HepG2 (cell line): Measurements from ENCODE around the gene ITIH3. TPM values are rescaled to one million over a fixed set of nuclear protein-coding genes. Genes with fewer than 3 reads are reported as not detected.
A peak's percentile ranks its signal among the peaks of the same experiment; 100 is the strongest.

ENCODE experiments used
- ARID5B ChIP-seq: IDR thresholded peaks from 2 replicates; pipeline ENCODE4 v1.4.0; 2020; ENCODE audit warnings: mild to moderate bottlenecking, missing genetic modification reagents
- CBX1 ChIP-seq: IDR thresholded peaks from one replicate; pipeline ENCODE4 v1.6.1; 2016; ENCODE audit warnings: antibody characterized with exemption, low read depth
- ELF3 ChIP-seq: IDR thresholded peaks from 2 replicates; pipeline ENCODE4 v1.6.1; 2016; ENCODE audit warnings: missing genetic modification reagents, missing compliant biosample characterization
- FOXA1 ChIP-seq, 2 experiments: fragments of 450-650 bp in 1 of 2; sonication (generic) in 1 of 2; formaldehyde crosslinking in 1 of 2; IDR thresholded peaks; 2 replicates each; pipeline versions ENCODE4 v1.4.0 to v1.6.1; 2016 to 2020; ENCODE audit warnings: missing genetic modification reagents in 1 of 2
- FOXK1 ChIP-seq: sonication (generic); formaldehyde crosslinking; IDR thresholded peaks from 2 replicates; pipeline ENCODE4 v1.4.0; 2020; ENCODE audit warnings: low read depth, missing genetic modification reagents, borderline replicate concordance
- FOXP1 ChIP-seq, 2 experiments: fragments of 450-650 bp in 1 of 2; IDR thresholded peaks; 2 replicates each; pipeline ENCODE4 v1.6.1; 2017 to 2018; ENCODE audit warnings: antibody characterized with exemption in 1 of 2
- HDAC1 ChIP-seq: sonication (generic); formaldehyde crosslinking; IDR thresholded peaks from 2 replicates; pipeline ENCODE4 v1.5.1; 2020; ENCODE audit warnings: mild to moderate bottlenecking, missing genetic modification reagents
- HNRNPL ChIP-seq: fragments of 200-400 bp; formaldehyde crosslinking; IDR thresholded peaks from 2 replicates; pipeline ENCODE4 v1.6.1; 2017; ENCODE audit warnings: mild to moderate bottlenecking, low read depth, low read length
- IRF9 ChIP-seq: sonication (generic); formaldehyde crosslinking; IDR thresholded peaks from 2 replicates; pipeline ENCODE4 v1.8.0; 2022; ENCODE audit warnings: missing genetic modification reagents, mild to moderate bottlenecking, borderline replicate concordance
- MTA3 ChIP-seq: sonication (generic); formaldehyde crosslinking; IDR thresholded peaks from 2 replicates; pipeline ENCODE4 v1.4.0; 2020; ENCODE audit warnings: missing genetic modification reagents
- POLR2AphosphoS5 ChIP-seq: IDR thresholded peaks from 2 replicates; pipeline ENCODE4 v1.6.1; 2012; ENCODE audit warnings: low read depth, low read length
- RARG ChIP-seq: sonication (generic); formaldehyde crosslinking; IDR thresholded peaks from 2 replicates; pipeline ENCODE4 v1.4.0; 2020; ENCODE audit warnings: low read depth, mild to moderate bottlenecking, missing genetic modification reagents
- SAP130 ChIP-seq: IDR thresholded peaks from 2 replicates; pipeline ENCODE4 v1.6.1; 2016; ENCODE audit warnings: low read depth
- SRSF9 ChIP-seq: fragments of 200-400 bp; formaldehyde crosslinking; IDR thresholded peaks from 2 replicates; pipeline ENCODE4 v1.6.1; 2018; ENCODE audit warnings: borderline replicate concordance, mild to moderate bottlenecking, low read depth, low read length; ENCODE audit not compliant: insufficient read depth, poor library complexity, severe bottlenecking
- TOE1 ChIP-seq: sonication (generic); formaldehyde crosslinking; IDR thresholded peaks from 2 replicates; pipeline ENCODE4 v1.4.0; 2020; ENCODE audit warnings: mild to moderate bottlenecking, missing genetic modification reagents
- ZKSCAN8 ChIP-seq: IDR thresholded peaks from 2 replicates; pipeline ENCODE4 v1.6.1; 2016; ENCODE audit warnings: borderline replicate concordance, missing genetic modification reagents, missing compliant biosample characterization
- ZNF446 ChIP-seq: sonication (generic); formaldehyde crosslinking; IDR thresholded peaks from 2 replicates; pipeline ENCODE4 v1.5.0; 2020; ENCODE audit warnings: mild to moderate bottlenecking, missing genetic modification reagents
- ZNF563 ChIP-seq: sonication (generic); formaldehyde crosslinking; IDR thresholded peaks from 2 replicates; pipeline ENCODE4 v1.8.0; 2022; ENCODE audit warnings: mild to moderate bottlenecking, moderate library complexity, missing genetic modification reagents
- ZNF614 ChIP-seq: IDR thresholded peaks from 2 replicates; pipeline ENCODE4 v1.6.1; 2018; ENCODE audit warnings: missing biosample characterization, missing genetic modification reagents, inconsistent platforms, borderline replicate concordance
- ZNF768 ChIP-seq: sonication (generic); formaldehyde crosslinking; IDR thresholded peaks from 2 replicates; pipeline ENCODE4 v1.4.0; 2020; ENCODE audit warnings: missing genetic modification reagents
- ZNF891 ChIP-seq: sonication (generic); formaldehyde crosslinking; IDR thresholded peaks from 2 replicates; pipeline ENCODE4 v1.5.0; 2020; ENCODE audit warnings: mild to moderate bottlenecking, missing genetic modification reagents
- polyA plus RNA-seq, 8 experiments: library from polyadenylated mRNA; depleted of rRNA in 3 of 8; stranded (reverse) in 7 of 8; unstranded in 1 of 8; fragments of >200 nt; fragmentation: Illumina TruSeq in 4 of 8; extraction: Trizol in 4 of 8; gene quantifications; 2 replicates each; pipeline versions ENCODE4 v1.2.1 to v1.2.3, GENCODE V29; 2011 to 2016; ENCODE audit warnings: low read depth in 4 of 8, missing spikeins in 1 of 8, mixed read lengths in 1 of 8; ENCODE audit not compliant: insufficient read depth in 1 of 8
- total RNA-seq, 5 experiments: library from RNA; depleted of rRNA; stranded (reverse); fragments of >200 nt; fragmentation: Illumina TruSeq; extraction: Trizol; gene quantifications; 2 replicates each; pipeline ENCODE4 v1.2.3, GENCODE V29; 2016; ENCODE audit warnings: low read depth in 1 of 5
- TF ChIP-seq, protein P1 (sequence below): sonication (generic); formaldehyde crosslinking; IDR thresholded peaks from 2 replicates; pipeline ENCODE4 v1.4.0; 2020; ENCODE audit warnings: mild to moderate bottlenecking, missing genetic modification reagents
- TF ChIP-seq, protein P2 (sequence below): sonication (generic); formaldehyde crosslinking; IDR thresholded peaks from 2 replicates; pipeline ENCODE4 v1.5.1; 2020; ENCODE audit warnings: missing genetic modification reagents, mild to moderate bottlenecking, borderline replicate concordance

The ITIH3 gene
- total and polyA plus RNA-seq, 2 of the 13 experiments (the other 11 are each of a cell fraction or from before 2014, with no cell fraction given): 105 to 632 TPM

GRCh38 chr3:52794612-52795099 is at the start of gene ITIH3 (continued):
- TF ChIP-seq, protein P1, sequence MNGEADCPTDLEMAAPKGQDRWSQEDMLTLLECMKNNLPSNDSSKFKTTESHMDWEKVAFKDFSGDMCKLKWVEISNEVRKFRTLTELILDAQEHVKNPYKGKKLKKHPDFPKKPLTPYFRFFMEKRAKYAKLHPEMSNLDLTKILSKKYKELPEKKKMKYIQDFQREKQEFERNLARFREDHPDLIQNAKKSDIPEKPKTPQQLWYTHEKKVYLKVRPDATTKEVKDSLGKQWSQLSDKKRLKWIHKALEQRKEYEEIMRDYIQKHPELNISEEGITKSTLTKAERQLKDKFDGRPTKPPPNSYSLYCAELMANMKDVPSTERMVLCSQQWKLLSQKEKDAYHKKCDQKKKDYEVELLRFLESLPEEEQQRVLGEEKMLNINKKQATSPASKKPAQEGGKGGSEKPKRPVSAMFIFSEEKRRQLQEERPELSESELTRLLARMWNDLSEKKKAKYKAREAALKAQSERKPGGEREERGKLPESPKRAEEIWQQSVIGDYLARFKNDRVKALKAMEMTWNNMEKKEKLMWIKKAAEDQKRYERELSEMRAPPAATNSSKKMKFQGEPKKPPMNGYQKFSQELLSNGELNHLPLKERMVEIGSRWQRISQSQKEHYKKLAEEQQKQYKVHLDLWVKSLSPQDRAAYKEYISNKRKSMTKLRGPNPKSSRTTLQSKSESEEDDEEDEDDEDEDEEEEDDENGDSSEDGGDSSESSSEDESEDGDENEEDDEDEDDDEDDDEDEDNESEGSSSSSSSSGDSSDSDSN (CRISPR knock-in tag): 0 out of 2 replicates have a peak, but pooled peaks have one; percentile 22
- peak; percentile 91 for TF ChIP-seq HNRNPL
- no peak for TF ChIP-seq FOXP1 (IDR thresholded peaks at IDR 0.05)
- peak; percentile 78 for TF ChIP-seq FOXP1 (CRISPR knock-in tag; IDR thresholded peaks at IDR 0.05)
- TF ChIP-seq TOE1: no peak
- TF ChIP-seq ELF3 (CRISPR knock-in tag): peak; percentile 55
- TF ChIP-seq ZNF768: peak; percentile 46
- TF ChIP-seq ARID5B (CRISPR knock-in tag): peak; percentile 63; the same call in 1 of the 2 replicates
- no peak for TF ChIP-seq RARG (CRISPR knock-in tag)
- 0 out of 2 replicates have a peak, but pooled peaks have one; percentile 34 for TF ChIP-seq ZKSCAN8 (CRISPR knock-in tag)
- peak; percentile 63 for TF ChIP-seq SAP130 (CRISPR knock-in tag)
- peak; percentile 12; the same call in 1 of the 2 replicates for TF ChIP-seq ZNF563 (CRISPR knock-in tag)
- TF ChIP-seq FOXK1 (CRISPR knock-in tag): peak; percentile 35; the same call in 1 of the 2 replicates
- peak; percentile 61; the same call in 1 of the 2 replicates for TF ChIP-seq POLR2AphosphoS5
- TF ChIP-seq HDAC1 (CRISPR knock-in tag): peak; percentile 20
- TF ChIP-seq IRF9 (CRISPR knock-in tag): no peak
- peak; percentile 39; the same call in 1 of the 2 replicates for TF ChIP-seq ZNF891 (CRISPR knock-in tag)
- TF ChIP-seq CBX1: no peak
- TF ChIP-seq SRSF9: no peak
- TF ChIP-seq FOXA1 (IDR thresholded peaks at IDR 0.05): no peak
- 0 out of 2 replicates have a peak, but pooled peaks have one; percentile 21 for TF ChIP-seq FOXA1 (CRISPR knock-in tag; IDR thresholded peaks at IDR 0.05)
- peak; percentile 16; the same call in 1 of the 2 replicates for TF ChIP-seq ZNF614 (CRISPR knock-in tag)
- TF ChIP-seq MTA3 (CRISPR knock-in tag): no peak
- 0 out of 2 replicates have a peak, but pooled peaks have one; percentile 52 for TF ChIP-seq ZNF446
- TF ChIP-seq, protein P2, sequence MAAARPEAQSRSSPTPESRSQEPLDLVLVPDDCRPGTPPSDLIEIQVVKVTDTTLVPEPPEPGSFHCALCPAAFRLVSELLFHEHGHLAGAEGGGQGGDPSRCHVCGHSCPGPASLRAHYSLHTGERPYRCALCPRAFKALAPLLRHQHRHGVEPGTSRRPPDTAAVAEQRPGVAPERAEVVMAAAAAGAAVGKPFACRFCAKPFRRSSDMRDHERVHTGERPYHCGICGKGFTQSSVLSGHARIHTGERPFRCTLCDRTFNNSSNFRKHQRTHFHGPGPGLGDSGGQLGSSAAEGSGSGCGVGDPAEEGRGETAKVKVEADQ (CRISPR knock-in tag): peak; percentile 35; the same call in 1 of the 2 replicates
